SK-N-SH (cell line): Measurements from ENCODE around the gene JMJD7. TPM values are rescaled to one million over a fixed set of nuclear protein-coding genes. Genes with fewer than 3 reads are reported as not detected.

Experiments
- CTCF ChIA-PET: fragments of 300-600, 350-600 bp; formaldehyde crosslinking; extraction: SDS; loops from one replicate; lab custom pipeline; 2021; lab: Yijun Ruan, JAX
- POLR2A ChIA-PET: fragments of 350-600 bp; sonication (Branson Sonifier 250); formaldehyde crosslinking; extraction: SDS; loops from one replicate; lab custom pipeline; 2020; ENCODE audit warnings: antibody characterized with exemption, inconsistent platforms; lab: Yijun Ruan, JAX
- DNase-seq: peaks from one replicate; pipeline ENCODE4 v3.0.0; 2012
- H2AFZ ChIP-seq: fragments of 200-600 bp; sonication (generic); 2 replicates; pipeline ENCODE4 v1.8.1; 2016; ENCODE audit warnings: antibody characterized with exemption, mild to moderate bottlenecking, low read depth
- H3F3A ChIP-seq: fragments of 200-600 bp; sonication (generic); replicated peaks from 2 replicates; pipeline ENCODE3; 2016; ENCODE audit warnings: antibody characterized with exemption, mild to moderate bottlenecking; ENCODE audit not compliant: insufficient read depth
- H3K27ac ChIP-seq, 2 experiments: fragments of 200-500 bp in 1 of 2; fragments of 200-600 bp in 1 of 2; sonication (Bioruptor generic) in 1 of 2; sonication (generic), shearing (Covaris generic) in 1 of 2; 2 replicates each; pipeline versions ENCODE4 v1.5.1 to v1.6.1; 2014 to 2016; ENCODE audit warnings: low read depth in 2 of 2, inconsistent platforms in 1 of 2, low read length in 1 of 2, mild to moderate bottlenecking in 1 of 2, mixed read lengths in 1 of 2
- H3K27me3 ChIP-seq: fragments of 200-600 bp; sonication (generic), shearing (Covaris generic); 2 replicates; pipeline ENCODE4 v1.6.1; 2016; ENCODE audit warnings: mixed run types; ENCODE audit not compliant: insufficient read depth
- H3K36me3 ChIP-seq, 2 experiments: fragments of 200-500 bp in 1 of 2; fragments of 200-600 bp in 1 of 2; sonication (Bioruptor generic) in 1 of 2; sonication (generic) in 1 of 2; replicated peaks in 1 of 2; 2 replicates each; pipeline versions ENCODE3 to v1.5.1; 2014 to 2016; ENCODE audit warnings: low read length in 1 of 2, mild to moderate bottlenecking in 1 of 2; ENCODE audit not compliant: insufficient read depth in 2 of 2, control insufficient read depth in 1 of 2
- H3K4me1 ChIP-seq, 2 experiments: fragments of 200-500 bp in 1 of 2; fragments of 200-600 bp in 1 of 2; sonication (Bioruptor generic) in 1 of 2; sonication (generic), shearing (Covaris generic) in 1 of 2; 2 replicates each; pipeline versions ENCODE4 v1.5.1 to v1.6.1; 2014 to 2016; ENCODE audit warnings: low read depth in 1 of 2, low read length in 1 of 2, mixed run types in 1 of 2; ENCODE audit not compliant: insufficient read depth in 2 of 2, control insufficient read depth in 1 of 2
- H3K4me2 ChIP-seq: fragments of 200-600 bp; sonication (generic), shearing (Covaris generic); 2 replicates; pipeline ENCODE4 v1.6.1; 2017; ENCODE audit warnings: mixed run types
- H3K4me3 ChIP-seq, 2 experiments: fragments of 200-500 bp in 1 of 2; fragments of 200-600 bp in 1 of 2; sonication (Bioruptor generic) in 1 of 2; sonication (generic), shearing (Covaris generic) in 1 of 2; 2 replicates each; pipeline versions ENCODE4 v1.5.1 to v1.8.1; 2014 to 2016; ENCODE audit warnings: low read depth in 2 of 2, inconsistent platforms in 1 of 2, low read length in 1 of 2, mild to moderate bottlenecking in 1 of 2, mixed read lengths in 1 of 2, moderate library complexity in 1 of 2
- H3K79me2 ChIP-seq: fragments of 200-600 bp; sonication (generic); 2 replicates; pipeline ENCODE4 v1.8.1; 2017; ENCODE audit warnings: mild to moderate bottlenecking; ENCODE audit not compliant: insufficient read depth
- H3K9ac ChIP-seq: fragments of 200-600 bp; sonication (generic); 2 replicates; pipeline ENCODE4 v1.6.1; 2017; ENCODE audit warnings: mixed run types
- H3K9me2 ChIP-seq: fragments of 200-600 bp; sonication (generic); 2 replicates; pipeline ENCODE4 v1.6.1; 2017; ENCODE audit warnings: mixed run types
- H3K9me3 ChIP-seq: fragments of 200-600 bp; sonication (generic); 2 replicates; pipeline ENCODE4 v1.6.1; 2017; ENCODE audit warnings: mixed run types, mild to moderate bottlenecking, moderate library complexity
- H4K20me1 ChIP-seq: fragments of 200-600 bp; sonication (generic); 2 replicates; pipeline ENCODE4 v1.6.1; 2017; ENCODE audit warnings: mild to moderate bottlenecking, mixed run types; ENCODE audit not compliant: insufficient read depth
- CHD2 ChIP-seq: fragments of 150-350 bp; IDR thresholded peaks from 2 replicates; pipeline ENCODE4 v1.6.1; 2018; ENCODE audit warnings: low read length; ENCODE audit not compliant: partially characterized antibody
- CTCF ChIP-seq: fragments of 200-600 bp; sonication (generic); IDR thresholded peaks from 2 replicates; pipeline ENCODE4 v1.6.1; 2017; ENCODE audit warnings: antibody characterized with exemption, mild to moderate bottlenecking, moderate library complexity
- FOXJ3 ChIP-seq: sonication (generic); formaldehyde crosslinking; IDR thresholded peaks from 2 replicates; pipeline ENCODE4 v1.5.1; 2020; ENCODE audit warnings: mild to moderate bottlenecking, missing genetic modification reagents
- FOXM1 ChIP-seq: IDR thresholded peaks from 2 replicates; pipeline ENCODE4 v1.4.0; 2012; ENCODE audit warnings: low read depth, mild to moderate bottlenecking
- JUND ChIP-seq: IDR thresholded peaks from 2 replicates; pipeline ENCODE4 v1.4.0; 2012
- MEF2A ChIP-seq: IDR thresholded peaks from 2 replicates; pipeline ENCODE4 v1.4.0; 2012; ENCODE audit warnings: low read depth, borderline replicate concordance
- MXI1 ChIP-seq: IDR thresholded peaks from 2 replicates; pipeline ENCODE4 v1.6.1; 2012; ENCODE audit warnings: mild to moderate bottlenecking, low read depth, low read length, improper control_type of control experiment
- NFIC ChIP-seq: IDR thresholded peaks from 2 replicates; pipeline ENCODE4 v1.4.0; 2012; ENCODE audit warnings: borderline replicate concordance
- POLR2AphosphoS5 ChIP-seq: IDR thresholded peaks from 2 replicates; pipeline ENCODE4 v1.6.1; 2012; ENCODE audit warnings: low read depth, low read length
- RAD21 ChIP-seq: IDR thresholded peaks from 2 replicates; pipeline ENCODE4 v1.6.1; 2012; ENCODE audit warnings: mild to moderate bottlenecking, low read length
- RCOR1 ChIP-seq: fragments of 150-350 bp; IDR thresholded peaks from 2 replicates; pipeline ENCODE4 v1.6.1; 2017; ENCODE audit warnings: antibody characterized with exemption, low read length
- RFX5 ChIP-seq: IDR thresholded peaks from 2 replicates; pipeline ENCODE4 v1.6.1; 2012; ENCODE audit warnings: mild to moderate bottlenecking, improper control_type of control experiment, low read length
- RXRA ChIP-seq: IDR thresholded peaks from 2 replicates; pipeline ENCODE4 v1.4.0; 2012; ENCODE audit warnings: low read depth, mild to moderate bottlenecking, borderline replicate concordance
- SIN3A ChIP-seq: IDR thresholded peaks from 2 replicates; pipeline ENCODE4 v1.6.1; 2012; ENCODE audit warnings: low read depth, mild to moderate bottlenecking, low read length, moderate library complexity, borderline replicate concordance
- SMC3 ChIP-seq: IDR thresholded peaks from 2 replicates; pipeline ENCODE4 v1.6.1; 2012; ENCODE audit warnings: low read depth, low read length, improper control_type of control experiment
- TCF12 ChIP-seq: IDR thresholded peaks from 2 replicates; pipeline ENCODE4 v1.4.0; 2012
- TEAD4 ChIP-seq: IDR thresholded peaks from 2 replicates; pipeline ENCODE4 v1.4.0; 2012; ENCODE audit warnings: mild to moderate bottlenecking, borderline replicate concordance; ENCODE audit not compliant: insufficient read depth
- YY1 ChIP-seq: IDR thresholded peaks from 2 replicates; pipeline ENCODE4 v1.4.0; 2012; ENCODE audit warnings: low read depth, mild to moderate bottlenecking
- WGBS: methylation state at CpG from one replicate; pipeline ENCODE4 v1.1.6; 2017; ENCODE audit warnings: low lambda C conversion rate; 5-methylcytosine and 5-hydroxymethylcytosine counted together
- polyA plus RNA-seq, 3 experiments: library from polyadenylated mRNA; depleted of rRNA; stranded (reverse); fragments of >200 nt; gene quantifications; 2 replicates each; pipeline ENCODE4 v1.2.3, GENCODE V29; 2012
- TF ChIP-seq, protein P1 (sequence below): fragments of 150-350 bp; IDR thresholded peaks from 2 replicates; pipeline ENCODE4 v1.6.1; 2016; ENCODE audit warnings: mild to moderate bottlenecking, low read depth, low read length
- TF ChIP-seq, protein P2 (sequence below): IDR thresholded peaks from 2 replicates; pipeline ENCODE4 v1.4.0; 2012; ENCODE audit warnings: low read depth, borderline replicate concordance

Gene JMJD7
- polyA plus RNA-seq, 1 of the 3 experiments (the other 2 are of a cell fraction), result 6.5 TPM

DNA sequence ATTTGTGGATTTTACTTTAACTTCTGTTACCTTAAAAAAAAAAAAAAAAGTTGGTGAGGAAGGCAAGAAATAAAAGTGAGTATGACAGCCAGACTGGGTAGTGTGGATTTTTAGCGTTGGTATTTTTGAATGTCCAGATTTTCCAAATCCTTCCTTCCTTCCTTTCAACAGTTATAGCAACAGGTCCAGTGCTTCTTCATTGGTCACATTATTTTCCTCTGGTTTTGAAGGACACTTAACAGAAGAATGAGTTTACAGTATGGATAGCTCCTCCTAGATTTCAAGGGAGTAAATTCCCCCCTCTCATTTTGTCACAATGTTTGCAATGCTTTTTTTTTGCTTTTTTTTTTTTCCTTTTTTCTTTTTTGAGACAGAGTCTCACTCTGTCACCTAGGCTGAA is 47.2 kb upstream of the JMJD7 start:
- ChIA-PET CTCF (interaction anchor here (0.9 to 2.8 kb wide), 4 partner anchors 8 to 124 kb away, joined by 3 to 9 read pairs (median 6); no protein-coding TSS in a partner anchor), POLR2A (no interaction called here)
- Histone ChIP-seq H3K9ac (no peak overlapping the region), H3F3A (peaks cover 5% of the 10 kb centered on the region), H3K27ac (no peak overlapping the region), H3K36me3 (no peaks in the 10 kb centered on the region), H3K27me3 (no peaks in the 10 kb centered on the region), H3K79me2 (peaks cover 87% of the 10 kb centered on the region), H3K4me1 (peaks cover 6 to 30% of the 10 kb centered on the region in 2 experiments), H2AFZ (no peak overlapping the region), H3K9me3 (no peaks in the 10 kb centered on the region), H4K20me1 (no peaks in the 10 kb centered on the region), H3K9me2 (no peaks in the 10 kb centered on the region), H3K4me2 (no peak overlapping the region), H3K4me3 (no peak overlapping the region)
- DNase-seq, result no peak
- WGBS, result 90% methylated on average over 1 of the region's 1 CpG
- TF ChIP-seq, protein P1, sequence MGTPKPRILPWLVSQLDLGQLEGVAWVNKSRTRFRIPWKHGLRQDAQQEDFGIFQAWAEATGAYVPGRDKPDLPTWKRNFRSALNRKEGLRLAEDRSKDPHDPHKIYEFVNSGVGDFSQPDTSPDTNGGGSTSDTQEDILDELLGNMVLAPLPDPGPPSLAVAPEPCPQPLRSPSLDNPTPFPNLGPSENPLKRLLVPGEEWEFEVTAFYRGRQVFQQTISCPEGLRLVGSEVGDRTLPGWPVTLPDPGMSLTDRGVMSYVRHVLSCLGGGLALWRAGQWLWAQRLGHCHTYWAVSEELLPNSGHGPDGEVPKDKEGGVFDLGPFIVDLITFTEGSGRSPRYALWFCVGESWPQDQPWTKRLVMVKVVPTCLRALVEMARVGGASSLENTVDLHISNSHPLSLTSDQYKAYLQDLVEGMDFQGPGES, result no peak
- TF ChIP-seq SIN3A (no peak), CHD2 (no peak), RCOR1 (no peak), SMC3 (no peak), POLR2AphosphoS5 (no peak), RXRA (no peak), YY1 (no peak), MXI1 (no peak), CTCF (no peak), RAD21 (no peak), NFIC (no peak), FOXJ3 (CRISPR knock-in tag) (no peak), TEAD4 (no peak), TCF12 (no peak), MEF2A (no peak), FOXM1 (no peak), RFX5 (no peak), JUND (no peak)
- TF ChIP-seq, protein P2, sequence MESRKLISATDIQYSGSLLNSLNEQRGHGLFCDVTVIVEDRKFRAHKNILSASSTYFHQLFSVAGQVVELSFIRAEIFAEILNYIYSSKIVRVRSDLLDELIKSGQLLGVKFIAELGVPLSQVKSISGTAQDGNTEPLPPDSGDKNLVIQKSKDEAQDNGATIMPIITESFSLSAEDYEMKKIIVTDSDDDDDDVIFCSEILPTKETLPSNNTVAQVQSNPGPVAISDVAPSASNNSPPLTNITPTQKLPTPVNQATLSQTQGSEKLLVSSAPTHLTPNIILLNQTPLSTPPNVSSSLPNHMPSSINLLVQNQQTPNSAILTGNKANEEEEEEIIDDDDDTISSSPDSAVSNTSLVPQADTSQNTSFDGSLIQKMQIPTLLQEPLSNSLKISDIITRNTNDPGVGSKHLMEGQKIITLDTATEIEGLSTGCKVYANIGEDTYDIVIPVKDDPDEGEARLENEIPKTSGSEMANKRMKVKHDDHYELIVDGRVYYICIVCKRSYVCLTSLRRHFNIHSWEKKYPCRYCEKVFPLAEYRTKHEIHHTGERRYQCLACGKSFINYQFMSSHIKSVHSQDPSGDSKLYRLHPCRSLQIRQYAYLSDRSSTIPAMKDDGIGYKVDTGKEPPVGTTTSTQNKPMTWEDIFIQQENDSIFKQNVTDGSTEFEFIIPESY, result no peak
